H9 (cell line): ENCODE measurements around the gene SCT. TPM values are rescaled to one million over a fixed set of nuclear protein-coding genes. Genes with fewer than 3 reads are reported as not detected.

Source experiments
- DNase-seq: peaks from one replicate; pipeline ENCODE4 v3.0.0-alpha.2; 2017
- H2AFZ ChIP-seq: one replicate; pipeline ENCODE4 v1.6.1; 2013; ENCODE audit warnings: mild to moderate bottlenecking, low read length, control low read depth, moderate library complexity
- H2AK5ac ChIP-seq: 2 replicates; pipeline ENCODE4 v1.6.1; 2013; ENCODE audit warnings: low read length, control low read depth, mixed read lengths; ENCODE audit not compliant: insufficient read length
- H2BK120ac ChIP-seq: one replicate; pipeline ENCODE4 v1.6.1; 2013; ENCODE audit warnings: low read depth, mild to moderate bottlenecking, low read length, control low read depth, inconsistent platforms; ENCODE audit not compliant: poor library complexity, severe bottlenecking
- H2BK12ac ChIP-seq: 2 replicates; pipeline ENCODE4 v1.6.1; 2013; ENCODE audit warnings: low read length, control low read depth, mixed read lengths, low read depth; ENCODE audit not compliant: insufficient read length
- H2BK15ac ChIP-seq: 2 replicates; pipeline ENCODE4 v1.6.1; 2013; ENCODE audit warnings: low read depth, low read length, control low read depth
- H2BK20ac ChIP-seq: one replicate; pipeline ENCODE4 v1.6.1; 2013; ENCODE audit warnings: low read depth, mild to moderate bottlenecking, low read length, control low read depth, inconsistent platforms; ENCODE audit not compliant: poor library complexity, severe bottlenecking
- H2BK5ac ChIP-seq: 2 replicates; pipeline ENCODE4 v1.6.1; 2013; ENCODE audit warnings: low read length, control low read depth, mixed read lengths; ENCODE audit not compliant: insufficient read length
- H3K14ac ChIP-seq: 2 replicates; pipeline ENCODE4 v1.6.1; 2013; ENCODE audit warnings: low read length, control low read depth; ENCODE audit not compliant: insufficient read depth
- H3K18ac ChIP-seq: 2 replicates; pipeline ENCODE4 v1.6.1; 2013; ENCODE audit warnings: low read depth, mild to moderate bottlenecking, mixed read lengths, low read length, control low read depth; ENCODE audit not compliant: insufficient read length
- H3K23ac ChIP-seq: 2 replicates; pipeline ENCODE4 v1.6.1; 2013; ENCODE audit warnings: low read length, control low read depth, mixed read lengths, low read depth; ENCODE audit not compliant: insufficient read length
- H3K23me2 ChIP-seq: 2 replicates; pipeline ENCODE4 v1.6.1; 2013; ENCODE audit warnings: low read depth, mild to moderate bottlenecking, mixed read lengths, low read length, control low read depth; ENCODE audit not compliant: insufficient read length, poor library complexity, severe bottlenecking
- H3K27ac ChIP-seq: 2 replicates; pipeline ENCODE4 v1.5.1; 2013; ENCODE audit warnings: low read length, control low read depth, mixed read lengths, low read depth; ENCODE audit not compliant: insufficient read length
- H3K27me3 ChIP-seq: 2 replicates; pipeline ENCODE4 v1.6.1; 2013; ENCODE audit warnings: low read length, control low read depth, inconsistent platforms; ENCODE audit not compliant: insufficient read depth
- H3K4ac ChIP-seq: 2 replicates; pipeline ENCODE4 v1.6.1; 2013; ENCODE audit warnings: low read depth, mild to moderate bottlenecking, control low read depth, inconsistent platforms, low read length, moderate library complexity
- H3K4me1 ChIP-seq: 2 replicates; pipeline ENCODE4 v1.6.1; 2013; ENCODE audit warnings: low read length, control low read depth, inconsistent platforms; ENCODE audit not compliant: insufficient read depth
- H3K4me2 ChIP-seq: 2 replicates; pipeline ENCODE4 v1.6.1; 2013; ENCODE audit warnings: low read length, control low read depth, mixed read lengths; ENCODE audit not compliant: insufficient read length, insufficient read depth
- H3K56ac ChIP-seq: 2 replicates; pipeline ENCODE4 v1.6.1; 2013; ENCODE audit warnings: low read depth, mild to moderate bottlenecking, mixed read lengths, low read length, control low read depth; ENCODE audit not compliant: insufficient read length
- H3K79me1 ChIP-seq: 2 replicates; pipeline ENCODE4 v1.6.1; 2013; ENCODE audit warnings: low read depth, mild to moderate bottlenecking, moderate library complexity, low read length, control low read depth, inconsistent platforms; ENCODE audit not compliant: insufficient read depth, poor library complexity, severe bottlenecking
- H3K79me2 ChIP-seq: 2 replicates; pipeline ENCODE4 v1.6.1; 2013; ENCODE audit warnings: low read length, control low read depth, inconsistent platforms; ENCODE audit not compliant: insufficient read depth
- H3K9ac ChIP-seq: 2 replicates; pipeline ENCODE4 v1.6.1; 2013; ENCODE audit warnings: low read length, control low read depth, mixed read lengths; ENCODE audit not compliant: insufficient read length; ENCODE audit errors: extremely low read depth
- H3K9me3 ChIP-seq: one replicate; pipeline ENCODE4 v1.6.1; 2013; ENCODE audit warnings: low read depth, low read length, inconsistent platforms; ENCODE audit not compliant: control insufficient read depth
- H3T11ph ChIP-seq: one replicate; pipeline ENCODE4 v1.6.1; 2013; ENCODE audit warnings: mild to moderate bottlenecking, low read length, control low read depth, inconsistent platforms
- H4K20me1 ChIP-seq: one replicate; pipeline ENCODE4 v1.6.1; 2013; ENCODE audit not compliant: control insufficient read depth, insufficient read length, insufficient read depth
- H4K5ac ChIP-seq: 2 replicates; pipeline ENCODE4 v1.6.1; 2013; ENCODE audit warnings: low read depth, mild to moderate bottlenecking, mixed read lengths, low read length, control low read depth; ENCODE audit not compliant: insufficient read length
- H4K8ac ChIP-seq: replicated peaks from 2 replicates; pipeline ENCODE4 v1.6.1; 2013; ENCODE audit warnings: low read length, control low read depth, mixed read lengths, low read depth; ENCODE audit not compliant: insufficient read length
- H4K91ac ChIP-seq: 2 replicates; pipeline ENCODE4 v1.6.1; 2013; ENCODE audit warnings: low read depth, mild to moderate bottlenecking, moderate library complexity, mixed read lengths, low read length, control low read depth; ENCODE audit not compliant: insufficient read length
- H3K27ac Mint-ChIP-seq, 3 experiments: 2 replicates in 2 of 3; 3 replicates in 1 of 3; pipeline ENCODE4 v1.8.0; 2020 to 2021; ENCODE audit warnings: mixed read lengths in 3 of 3, mild to moderate bottlenecking in 1 of 3, moderate library complexity in 1 of 3
- H3K27me3 Mint-ChIP-seq: 2 replicates; pipeline ENCODE4 v1.8.0; 2021; ENCODE audit warnings: low read depth, mild to moderate bottlenecking, moderate library complexity, mixed read lengths
- H3K36me3 Mint-ChIP-seq, 3 experiments: 2 replicates in 2 of 3; 3 replicates in 1 of 3; pipeline ENCODE4 v1.8.0; 2020 to 2021; ENCODE audit warnings: low read depth in 3 of 3, mixed read lengths in 3 of 3; ENCODE audit not compliant: insufficient read depth in 1 of 3
- H3K4me1 Mint-ChIP-seq, 2 experiments: 2 replicates each; pipeline ENCODE4 v1.8.0; 2020; ENCODE audit warnings: mixed read lengths in 2 of 2
- H3K4me3 Mint-ChIP-seq, 2 experiments: 2 replicates in 1 of 2; 3 replicates in 1 of 2; pipeline ENCODE4 v1.8.0; 2020 to 2021; ENCODE audit warnings: mild to moderate bottlenecking in 2 of 2, mixed read lengths in 2 of 2, moderate library complexity in 1 of 2
- H3K9me3 Mint-ChIP-seq, 2 experiments: 2 replicates in 1 of 2; 3 replicates in 1 of 2; pipeline ENCODE4 v1.8.0; 2020; ENCODE audit warnings: mild to moderate bottlenecking in 2 of 2, mixed read lengths in 2 of 2, moderate library complexity in 1 of 2
- WGBS: extraction: QIAGEN DNeasy Blood & Tissue Kit; methylation state at CpG from one replicate; pipeline ENCODE4 v1.1.7; 2013; ENCODE audit warnings: missing lambda C conversion rate, low lambda C conversion rate, mixed read lengths; ENCODE audit not compliant: insufficient read length; ENCODE audit errors: extremely low coverage; 5-methylcytosine and 5-hydroxymethylcytosine counted together
- total RNA-seq: library from RNA; stranded (reverse); gene quantifications from 2 replicates; pipeline ENCODE4 v1.2.1, GENCODE V29; 2021
- TF ChIP-seq, protein P1 (sequence below): fragments of 200-600 bp; sonication (generic); conservative IDR thresholded peaks from 3 replicates; pipeline ENCODE4 v1.8.0; 2021; ENCODE audit warnings: antibody characterized with exemption, mild to moderate bottlenecking

Gene SCT
- total RNA-seq, 1 experiment from 2014 or later = 1.8 TPM

- Histone ChIP-seq H4K5ac (no peak overlapping the region), H3K23me2 (no peaks in the 10 kb centered on the region), H2BK20ac (no peak overlapping the region), H3K9me3 (no peaks in the 10 kb centered on the region), H2BK120ac (no peak overlapping the region), H3K23ac (no peak overlapping the region), H3K27me3 (no peaks in the 10 kb centered on the region), H2BK12ac (no peak overlapping the region), H3K79me2 (no peaks in the 10 kb centered on the region), H2AK5ac (no peak overlapping the region), H4K91ac (no peak overlapping the region), H4K20me1 (no peaks in the 10 kb centered on the region), H3K4ac (no peak overlapping the region), H3K18ac (no peak overlapping the region), H2BK15ac (no peak overlapping the region), H3K56ac (no peak overlapping the region), H2BK5ac (no peak overlapping the region), H3K14ac (no peak overlapping the region), H3T11ph (no peak overlapping the region), H4K8ac (no peak overlapping the region), H3K79me1 (no peaks in the 10 kb centered on the region), H3K4me1 (no peaks in the 10 kb centered on the region), H3K27ac (no peak overlapping the region), H3K9ac (no peak overlapping the region), H2AFZ (no peak overlapping the region), H3K4me2 (no peak overlapping the region)
- H3K4me3 Mint-ChIP-seq = no peak overlapping the region
- H3K9me3 Mint-ChIP-seq = no peaks in the 10 kb centered on the region
- TF ChIP-seq, protein P1, sequence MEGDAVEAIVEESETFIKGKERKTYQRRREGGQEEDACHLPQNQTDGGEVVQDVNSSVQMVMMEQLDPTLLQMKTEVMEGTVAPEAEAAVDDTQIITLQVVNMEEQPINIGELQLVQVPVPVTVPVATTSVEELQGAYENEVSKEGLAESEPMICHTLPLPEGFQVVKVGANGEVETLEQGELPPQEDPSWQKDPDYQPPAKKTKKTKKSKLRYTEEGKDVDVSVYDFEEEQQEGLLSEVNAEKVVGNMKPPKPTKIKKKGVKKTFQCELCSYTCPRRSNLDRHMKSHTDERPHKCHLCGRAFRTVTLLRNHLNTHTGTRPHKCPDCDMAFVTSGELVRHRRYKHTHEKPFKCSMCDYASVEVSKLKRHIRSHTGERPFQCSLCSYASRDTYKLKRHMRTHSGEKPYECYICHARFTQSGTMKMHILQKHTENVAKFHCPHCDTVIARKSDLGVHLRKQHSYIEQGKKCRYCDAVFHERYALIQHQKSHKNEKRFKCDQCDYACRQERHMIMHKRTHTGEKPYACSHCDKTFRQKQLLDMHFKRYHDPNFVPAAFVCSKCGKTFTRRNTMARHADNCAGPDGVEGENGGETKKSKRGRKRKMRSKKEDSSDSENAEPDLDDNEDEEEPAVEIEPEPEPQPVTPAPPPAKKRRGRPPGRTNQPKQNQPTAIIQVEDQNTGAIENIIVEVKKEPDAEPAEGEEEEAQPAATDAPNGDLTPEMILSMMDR = no peak
- DNase-seq = no peak
- H3K27me3 Mint-ChIP-seq = no peaks in the 10 kb centered on the region
- H3K27ac Mint-ChIP-seq = peak overlapping the region in 1 of 3 experiments; percentile 30; a peak in 1 of 7 replicates
- H3K36me3 Mint-ChIP-seq = peaks cover 6 to 47% (median 28%) of the 10 kb centered on the region in 3 experiments; a peak in 6 of 7 replicates
- 0 out of 4 replicates have a peak, but pooled peaks cover 0 to 3% of the 10 kb centered on the region in 2 experiments for H3K4me1 Mint-ChIP-seq
- WGBS = no CpG with 5 or more reads among the region's 19 CpGs
These were observed 33.3 kb upstream of the SCT start for GRCh38 chr11:660281-660680.
